ENCODE data around the gene ST14. TPM values are rescaled to one million over a fixed set of nuclear protein-coding genes. Genes with fewer than 3 reads are reported as not detected.
A peak's percentile ranks its signal among the peaks of the same experiment; 100 is the strongest.

Gene ST14
- polyA plus RNA-seq, 1 donor, result 23.5 TPM

- DNase-seq, result peak; percentile 79
Observed at GRCh38 chr11:130131961-130132850, 27.4 kb upstream of the ST14 start.

GRCh38 chr11:130133716-130134115, 25.9 kb upstream of the ST14 start:
- DNase-seq, result no peak

GRCh38 chr11:130136107-130136506, 23.5 kb upstream of the ST14 start:
- no peak for DNase-seq

- no peak for DNase-seq
Observed at GRCh38 chr11:130137999-130138398, 21.6 kb upstream of the ST14 start.

GRCh38 chr11:130139401-130139800, 20.2 kb upstream of the ST14 start:
- DNase-seq, result no peak

GRCh38 chr11:130141561-130142341, 17.8 kb upstream of the ST14 start:
- no peak for DNase-seq

GRCh38 chr11:130144141-130144540, 15.4 kb upstream of the ST14 start:
- no peak for DNase-seq

GRCh38 chr11:130144861-130145281, 14.7 kb upstream of the ST14 start:
- DNase-seq, result peak; percentile 63

GRCh38 chr11:130145311-130145812, 14.2 kb upstream of the ST14 start:
- no peak for DNase-seq

- DNase-seq, result no peak
Observed at GRCh38 chr11:130145975-130146776, 13.4 kb upstream of the ST14 start.

GRCh38 chr11:130146796-130147195, 12.8 kb upstream of the ST14 start:
- no peak for DNase-seq

GRCh38 chr11:130148796-130149326, 10.7 kb upstream of the ST14 start:
- no peak for DNase-seq

- no peak for DNase-seq
Observed at GRCh38 chr11:130150790-130151189, 8.8 kb upstream of the ST14 start.

- no peak for DNase-seq
Observed at GRCh38 chr11:130151196-130151595, 8.4 kb upstream of the ST14 start.

GRCh38 chr11:130156108-130157022, 3.2 kb upstream of the ST14 start:
- DNase-seq, result no peak

GRCh38 chr11:130157101-130157500, 2.5 kb upstream of the ST14 start:
- no peak for DNase-seq

GRCh38 chr11:130157840-130158239, 1.7 kb upstream of the ST14 start:
- DNase-seq, result no peak

GRCh38 chr11:130159139-130159538, 443 bp upstream of the ST14 start:
- no peak for DNase-seq

- DNase-seq, result no peak
Observed at GRCh38 chr11:130160498-130161155, 1.0 kb downstream of the ST14 start.
